GM12872 (cell line): ENCODE results near the gene IQCF2.

Experiments used
- CTCF ChIP-seq: IDR thresholded peaks from 3 replicates; pipeline ENCODE4 v1.5.1; 2011; ENCODE audit warnings: low read depth, mild to moderate bottlenecking, low read length, moderate library complexity; ENCODE audit not compliant: insufficient read depth

The IQCF2 gene

GRCh38 chr3:51819709-51820406, 41.6 kb upstream of the IQCF2 start:
- peak; percentile 63; the same call in 2 of the 3 replicates for TF ChIP-seq CTCF

- TF ChIP-seq CTCF = no peak
Observed at GRCh38 chr3:51828297-51828696, 33.1 kb upstream of the IQCF2 start.

- no peak for TF ChIP-seq CTCF
Observed at GRCh38 chr3:51830345-51830744, 31.1 kb upstream of the IQCF2 start.

GRCh38 chr3:51830836-51831385, 30.5 kb upstream of the IQCF2 start:
- no peak for TF ChIP-seq CTCF

GRCh38 chr3:51836606-51837005, 24.8 kb upstream of the IQCF2 start:
- no peak for TF ChIP-seq CTCF

GRCh38 chr3:51845129-51845528, 16.3 kb upstream of the IQCF2 start:
- TF ChIP-seq CTCF = no peak

- TF ChIP-seq CTCF = no peak
Observed at GRCh38 chr3:51862886-51863285, 1.5 kb downstream of the IQCF2 start.

GRCh38 chr3:51869304-51869703, 7.9 kb downstream of the IQCF2 start:
- TF ChIP-seq CTCF = no peak
